Activated T-cell treated with anti-CD3 and anti-CD28 coated beads for 24 hours (primary cell): ENCODE results near the gene TRMT6.

Source experiments
- DNase-seq: peaks from one replicate; pipeline ENCODE4 v3.0.0-alpha.2; 2020; ENCODE audit warnings: low read depth

TRMT6 gene

GRCh38 chr20:5947276-5947675 is 3.1 kb downstream of the TRMT6 start:
- DNase-seq: no peak

GRCh38 chr20:5945963-5946362 is 4.4 kb downstream of the TRMT6 start:
- DNase-seq: no peak

- no peak for DNase-seq
Observed at GRCh38 chr20:5938456-5939029, 11.8 kb downstream of the TRMT6 start.

- DNase-seq: no peak
Observed at GRCh38 chr20:5936238-5936637, 14.1 kb downstream of the TRMT6 start.

GRCh38 chr20:5935384-5935783 is 14.9 kb downstream of the TRMT6 start:
- no peak for DNase-seq

- DNase-seq: no peak
Observed at GRCh38 chr20:5933802-5934436, 16.4 kb downstream of the TRMT6 start.

- DNase-seq: no peak
Observed at GRCh38 chr20:5932796-5933195, 17.5 kb downstream of the TRMT6 start.

GRCh38 chr20:5931411-5931810 is 18.9 kb downstream of the TRMT6 start:
- DNase-seq: no peak

- no peak for DNase-seq
Observed at GRCh38 chr20:5928836-5929715, 21.3 kb downstream of the TRMT6 start.

- DNase-seq: no peak
Observed at GRCh38 chr20:5927749-5928462, 22.4 kb downstream of the TRMT6 start.

GRCh38 chr20:5925551-5925950 is 24.8 kb downstream of the TRMT6 start:
- DNase-seq: no peak

GRCh38 chr20:5923493-5923892 is 26.8 kb downstream of the TRMT6 start:
- no peak for DNase-seq

GRCh38 chr20:5920581-5920980 is 29.8 kb downstream of the TRMT6 start:
- no peak for DNase-seq

- no peak for DNase-seq
Observed at GRCh38 chr20:5919626-5920544, 30.4 kb downstream of the TRMT6 start.

- DNase-seq: no peak
Observed at GRCh38 chr20:5918856-5919625, 31.3 kb downstream of the TRMT6 start.

- no peak for DNase-seq
Observed at GRCh38 chr20:5914859-5915258, 35.5 kb downstream of the TRMT6 start.

GRCh38 chr20:5913166-5913565 is 37.2 kb downstream of the TRMT6 start:
- DNase-seq: no peak

GRCh38 chr20:5910186-5910585 is 40.1 kb downstream of the TRMT6 start:
- DNase-seq: no peak

GRCh38 chr20:5908981-5909380 is 41.4 kb downstream of the TRMT6 start:
- no peak for DNase-seq

- DNase-seq: no peak
Observed at GRCh38 chr20:5900908-5901307, 49.4 kb downstream of the TRMT6 start.

GRCh38 chr20:5899444-5899843 is 50.9 kb downstream of the TRMT6 start:
- DNase-seq: no peak
